HEK293T (cell line): ENCODE measurements around the gene CFH.

ENCODE experiments used
- CTBP1 ChIP-seq: fragments of 450-650 bp; IDR thresholded peaks from 2 replicates; pipeline ENCODE4 v1.6.1; 2016; ENCODE audit warnings: borderline replicate concordance
- ELF4 ChIP-seq: fragments of 450-650 bp; IDR thresholded peaks from 2 replicates; pipeline ENCODE4 v1.6.1; 2017; ENCODE audit warnings: antibody characterized with exemption
- HDGF ChIP-seq: fragments of 450-650 bp; IDR thresholded peaks from 2 replicates; pipeline ENCODE4 v1.6.1; 2017; ENCODE audit warnings: antibody characterized with exemption, borderline replicate concordance
- PKNOX1 ChIP-seq: fragments of 450-650 bp; IDR thresholded peaks from 2 replicates; pipeline ENCODE4 v1.6.1; 2016

- no peak for TF ChIP-seq ELF4
- TF ChIP-seq CTBP1 = no peak
- no peak for TF ChIP-seq PKNOX1
- TF ChIP-seq HDGF = no peak
These were observed 7.6 kb downstream of the CFH start for GRCh38 chr1:196659471-196659870.
